H9 (cell line): ENCODE measurements around the gene VPS13C. TPM values are rescaled to one million over a fixed set of nuclear protein-coding genes. Genes with fewer than 3 reads are reported as not detected.

ENCODE experiments used
- DNase-seq: peaks from one replicate; pipeline ENCODE4 v3.0.0-alpha.2; 2017
- H2AFZ ChIP-seq: one replicate; pipeline ENCODE4 v1.6.1; 2013; ENCODE audit warnings: mild to moderate bottlenecking, low read length, control low read depth, moderate library complexity
- H2AK5ac ChIP-seq: 2 replicates; pipeline ENCODE4 v1.6.1; 2013; ENCODE audit warnings: low read length, control low read depth, mixed read lengths; ENCODE audit not compliant: insufficient read length
- H2BK120ac ChIP-seq: one replicate; pipeline ENCODE4 v1.6.1; 2013; ENCODE audit warnings: low read depth, mild to moderate bottlenecking, low read length, control low read depth, inconsistent platforms; ENCODE audit not compliant: poor library complexity, severe bottlenecking
- H2BK12ac ChIP-seq: 2 replicates; pipeline ENCODE4 v1.6.1; 2013; ENCODE audit warnings: low read length, control low read depth, mixed read lengths, low read depth; ENCODE audit not compliant: insufficient read length
- H2BK15ac ChIP-seq: 2 replicates; pipeline ENCODE4 v1.6.1; 2013; ENCODE audit warnings: low read depth, low read length, control low read depth
- H2BK20ac ChIP-seq: one replicate; pipeline ENCODE4 v1.6.1; 2013; ENCODE audit warnings: low read depth, mild to moderate bottlenecking, low read length, control low read depth, inconsistent platforms; ENCODE audit not compliant: poor library complexity, severe bottlenecking
- H2BK5ac ChIP-seq: 2 replicates; pipeline ENCODE4 v1.6.1; 2013; ENCODE audit warnings: low read length, control low read depth, mixed read lengths; ENCODE audit not compliant: insufficient read length
- H3K14ac ChIP-seq: 2 replicates; pipeline ENCODE4 v1.6.1; 2013; ENCODE audit warnings: low read length, control low read depth; ENCODE audit not compliant: insufficient read depth
- H3K18ac ChIP-seq: 2 replicates; pipeline ENCODE4 v1.6.1; 2013; ENCODE audit warnings: low read depth, mild to moderate bottlenecking, mixed read lengths, low read length, control low read depth; ENCODE audit not compliant: insufficient read length
- H3K23ac ChIP-seq: 2 replicates; pipeline ENCODE4 v1.6.1; 2013; ENCODE audit warnings: low read length, control low read depth, mixed read lengths, low read depth; ENCODE audit not compliant: insufficient read length
- H3K23me2 ChIP-seq: 2 replicates; pipeline ENCODE4 v1.6.1; 2013; ENCODE audit warnings: low read depth, mild to moderate bottlenecking, mixed read lengths, low read length, control low read depth; ENCODE audit not compliant: insufficient read length, poor library complexity, severe bottlenecking
- H3K27ac ChIP-seq: 2 replicates; pipeline ENCODE4 v1.5.1; 2013; ENCODE audit warnings: low read length, control low read depth, mixed read lengths, low read depth; ENCODE audit not compliant: insufficient read length
- H3K27me3 ChIP-seq: 2 replicates; pipeline ENCODE4 v1.6.1; 2013; ENCODE audit warnings: low read length, control low read depth, inconsistent platforms; ENCODE audit not compliant: insufficient read depth
- H3K4ac ChIP-seq: 2 replicates; pipeline ENCODE4 v1.6.1; 2013; ENCODE audit warnings: low read depth, mild to moderate bottlenecking, control low read depth, inconsistent platforms, low read length, moderate library complexity
- H3K4me1 ChIP-seq: 2 replicates; pipeline ENCODE4 v1.6.1; 2013; ENCODE audit warnings: low read length, control low read depth, inconsistent platforms; ENCODE audit not compliant: insufficient read depth
- H3K4me2 ChIP-seq: 2 replicates; pipeline ENCODE4 v1.6.1; 2013; ENCODE audit warnings: low read length, control low read depth, mixed read lengths; ENCODE audit not compliant: insufficient read length, insufficient read depth
- H3K56ac ChIP-seq: 2 replicates; pipeline ENCODE4 v1.6.1; 2013; ENCODE audit warnings: low read depth, mild to moderate bottlenecking, mixed read lengths, low read length, control low read depth; ENCODE audit not compliant: insufficient read length
- H3K79me1 ChIP-seq: 2 replicates; pipeline ENCODE4 v1.6.1; 2013; ENCODE audit warnings: low read depth, mild to moderate bottlenecking, moderate library complexity, low read length, control low read depth, inconsistent platforms; ENCODE audit not compliant: insufficient read depth, poor library complexity, severe bottlenecking
- H3K79me2 ChIP-seq: 2 replicates; pipeline ENCODE4 v1.6.1; 2013; ENCODE audit warnings: low read length, control low read depth, inconsistent platforms; ENCODE audit not compliant: insufficient read depth
- H3K9ac ChIP-seq: 2 replicates; pipeline ENCODE4 v1.6.1; 2013; ENCODE audit warnings: low read length, control low read depth, mixed read lengths; ENCODE audit not compliant: insufficient read length; ENCODE audit errors: extremely low read depth
- H3K9me3 ChIP-seq: one replicate; pipeline ENCODE4 v1.6.1; 2013; ENCODE audit warnings: low read depth, low read length, inconsistent platforms; ENCODE audit not compliant: control insufficient read depth
- H3T11ph ChIP-seq: one replicate; pipeline ENCODE4 v1.6.1; 2013; ENCODE audit warnings: mild to moderate bottlenecking, low read length, control low read depth, inconsistent platforms
- H4K20me1 ChIP-seq: one replicate; pipeline ENCODE4 v1.6.1; 2013; ENCODE audit not compliant: control insufficient read depth, insufficient read length, insufficient read depth
- H4K5ac ChIP-seq: 2 replicates; pipeline ENCODE4 v1.6.1; 2013; ENCODE audit warnings: low read depth, mild to moderate bottlenecking, mixed read lengths, low read length, control low read depth; ENCODE audit not compliant: insufficient read length
- H4K8ac ChIP-seq: replicated peaks from 2 replicates; pipeline ENCODE4 v1.6.1; 2013; ENCODE audit warnings: low read length, control low read depth, mixed read lengths, low read depth; ENCODE audit not compliant: insufficient read length
- H4K91ac ChIP-seq: 2 replicates; pipeline ENCODE4 v1.6.1; 2013; ENCODE audit warnings: low read depth, mild to moderate bottlenecking, moderate library complexity, mixed read lengths, low read length, control low read depth; ENCODE audit not compliant: insufficient read length
- H3K27ac Mint-ChIP-seq, 3 experiments: 2 replicates in 2 of 3; 3 replicates in 1 of 3; pipeline ENCODE4 v1.8.0; 2020 to 2021; ENCODE audit warnings: mixed read lengths in 3 of 3, mild to moderate bottlenecking in 1 of 3, moderate library complexity in 1 of 3
- H3K27me3 Mint-ChIP-seq: 2 replicates; pipeline ENCODE4 v1.8.0; 2021; ENCODE audit warnings: low read depth, mild to moderate bottlenecking, moderate library complexity, mixed read lengths
- H3K36me3 Mint-ChIP-seq, 3 experiments: 2 replicates in 2 of 3; 3 replicates in 1 of 3; pipeline ENCODE4 v1.8.0; 2020 to 2021; ENCODE audit warnings: low read depth in 3 of 3, mixed read lengths in 3 of 3; ENCODE audit not compliant: insufficient read depth in 1 of 3
- H3K4me1 Mint-ChIP-seq, 2 experiments: 2 replicates each; pipeline ENCODE4 v1.8.0; 2020; ENCODE audit warnings: mixed read lengths in 2 of 2
- H3K4me3 Mint-ChIP-seq, 2 experiments: 2 replicates in 1 of 2; 3 replicates in 1 of 2; pipeline ENCODE4 v1.8.0; 2020 to 2021; ENCODE audit warnings: mild to moderate bottlenecking in 2 of 2, mixed read lengths in 2 of 2, moderate library complexity in 1 of 2
- H3K9me3 Mint-ChIP-seq, 2 experiments: 2 replicates in 1 of 2; 3 replicates in 1 of 2; pipeline ENCODE4 v1.8.0; 2020; ENCODE audit warnings: mild to moderate bottlenecking in 2 of 2, mixed read lengths in 2 of 2, moderate library complexity in 1 of 2
- WGBS: extraction: QIAGEN DNeasy Blood & Tissue Kit; methylation state at CpG from one replicate; pipeline ENCODE4 v1.1.7; 2013; ENCODE audit warnings: missing lambda C conversion rate, low lambda C conversion rate, mixed read lengths; ENCODE audit not compliant: insufficient read length; ENCODE audit errors: extremely low coverage; 5-methylcytosine and 5-hydroxymethylcytosine counted together
- total RNA-seq: library from RNA; stranded (reverse); gene quantifications from 2 replicates; pipeline ENCODE4 v1.2.1, GENCODE V29; 2021
- TF ChIP-seq, protein P1 (sequence below): fragments of 200-600 bp; sonication (generic); conservative IDR thresholded peaks from 3 replicates; pipeline ENCODE4 v1.8.0; 2021; ENCODE audit warnings: antibody characterized with exemption, mild to moderate bottlenecking

The VPS13C gene
- total RNA-seq, 1 experiment from 2014 or later, result 14.2 TPM

- no peak for DNase-seq
- H3K9me3 Mint-ChIP-seq, result no peaks in the 10 kb centered on the region
- TF ChIP-seq, protein P1, sequence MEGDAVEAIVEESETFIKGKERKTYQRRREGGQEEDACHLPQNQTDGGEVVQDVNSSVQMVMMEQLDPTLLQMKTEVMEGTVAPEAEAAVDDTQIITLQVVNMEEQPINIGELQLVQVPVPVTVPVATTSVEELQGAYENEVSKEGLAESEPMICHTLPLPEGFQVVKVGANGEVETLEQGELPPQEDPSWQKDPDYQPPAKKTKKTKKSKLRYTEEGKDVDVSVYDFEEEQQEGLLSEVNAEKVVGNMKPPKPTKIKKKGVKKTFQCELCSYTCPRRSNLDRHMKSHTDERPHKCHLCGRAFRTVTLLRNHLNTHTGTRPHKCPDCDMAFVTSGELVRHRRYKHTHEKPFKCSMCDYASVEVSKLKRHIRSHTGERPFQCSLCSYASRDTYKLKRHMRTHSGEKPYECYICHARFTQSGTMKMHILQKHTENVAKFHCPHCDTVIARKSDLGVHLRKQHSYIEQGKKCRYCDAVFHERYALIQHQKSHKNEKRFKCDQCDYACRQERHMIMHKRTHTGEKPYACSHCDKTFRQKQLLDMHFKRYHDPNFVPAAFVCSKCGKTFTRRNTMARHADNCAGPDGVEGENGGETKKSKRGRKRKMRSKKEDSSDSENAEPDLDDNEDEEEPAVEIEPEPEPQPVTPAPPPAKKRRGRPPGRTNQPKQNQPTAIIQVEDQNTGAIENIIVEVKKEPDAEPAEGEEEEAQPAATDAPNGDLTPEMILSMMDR, result no peak
- no peaks in the 10 kb centered on the region for H3K4me1 Mint-ChIP-seq
- no peak overlapping the region for H4K91ac ChIP-seq
- H2AK5ac ChIP-seq, result no peak overlapping the region
- H3K4ac ChIP-seq, result no peak overlapping the region
- H3K27me3 ChIP-seq, result no peaks in the 10 kb centered on the region
- no peak overlapping the region for H3K14ac ChIP-seq
- H2BK12ac ChIP-seq, result no peak overlapping the region
- H2BK120ac ChIP-seq, result no peak overlapping the region
- H3K56ac ChIP-seq, result no peak overlapping the region
- no peak overlapping the region for H3K18ac ChIP-seq
- no peaks in the 10 kb centered on the region for H3K36me3 Mint-ChIP-seq
- H3K4me2 ChIP-seq, result no peak overlapping the region
- H4K5ac ChIP-seq, result no peak overlapping the region
- no peaks in the 10 kb centered on the region for H3K79me1 ChIP-seq
- H2AFZ ChIP-seq, result no peak overlapping the region
- no peak overlapping the region for H3K9ac ChIP-seq
- H2BK20ac ChIP-seq, result no peak overlapping the region
- WGBS, result no CpG with 5 or more reads among the region's 3 CpGs
- H3K23me2 ChIP-seq, result no peaks in the 10 kb centered on the region
- H3T11ph ChIP-seq, result no peak overlapping the region
- 0 out of 2 replicates have a peak, but pooled peaks cover 2% of the 10 kb centered on the region for H3K4me1 ChIP-seq
- H4K8ac ChIP-seq, result no peak overlapping the region
- no peaks in the 10 kb centered on the region for H4K20me1 ChIP-seq
- H2BK5ac ChIP-seq, result no peak overlapping the region
- no peak overlapping the region for H3K27ac Mint-ChIP-seq
- no peaks in the 10 kb centered on the region; the same call in 1 of the 2 replicates for H3K27me3 Mint-ChIP-seq
- H3K27ac ChIP-seq, result no peak overlapping the region
- H2BK15ac ChIP-seq, result no peak overlapping the region
- H3K9me3 ChIP-seq, result no peaks in the 10 kb centered on the region
- no peak overlapping the region for H3K4me3 Mint-ChIP-seq
- H3K79me2 ChIP-seq, result no peaks in the 10 kb centered on the region
- H3K23ac ChIP-seq, result no peak overlapping the region
Observed at GRCh38 chr15:62106096-62106495, 45.8 kb upstream of the VPS13C start.
